Uterus (tissue), 2 donors: ENCODE results near the gene PLA2G4E.

Experiments used
- POLR2A ChIP-seq, 2 donors: fragments of 450-650 bp; IDR thresholded peaks; one replicate each; pipeline ENCODE4 v1.6.1; 2016; ENCODE audit warnings: antibody characterized with exemption in 2 of 2, mild to moderate bottlenecking in 1 of 2, moderate library complexity in 1 of 2
- TF ChIP-seq, protein P1 (sequence below), 4 experiments: fragments of 200-600 bp in 2 of 4; fragments of 450-650 bp in 2 of 4; sonication (generic) in 2 of 4; IDR thresholded peaks; one replicate each; pipeline ENCODE4 v1.5.1; 2016 to 2019; ENCODE audit warnings: antibody characterized with exemption in 4 of 4, mild to moderate bottlenecking in 2 of 4, moderate library complexity in 1 of 4

DNA sequence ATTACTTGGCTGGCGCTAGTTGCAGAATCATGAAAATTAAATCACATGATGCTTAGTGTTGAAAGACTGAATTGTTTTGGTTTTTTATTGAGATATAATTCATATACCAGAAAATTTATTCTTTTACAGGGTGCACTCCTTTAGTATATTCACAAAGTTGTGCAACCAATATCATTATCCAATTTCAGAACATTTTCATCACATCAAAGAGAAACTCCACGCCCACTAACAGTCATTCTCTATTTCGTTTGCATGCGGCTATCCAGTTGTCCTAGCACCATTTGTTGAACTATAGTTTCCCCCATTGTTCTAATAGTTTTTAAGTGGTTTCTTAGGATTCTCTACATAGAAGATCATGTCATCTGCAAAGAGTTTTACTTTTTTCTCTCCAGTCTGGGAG, 52.1 kb downstream of the PLA2G4E start:
- TF ChIP-seq, protein P1, sequence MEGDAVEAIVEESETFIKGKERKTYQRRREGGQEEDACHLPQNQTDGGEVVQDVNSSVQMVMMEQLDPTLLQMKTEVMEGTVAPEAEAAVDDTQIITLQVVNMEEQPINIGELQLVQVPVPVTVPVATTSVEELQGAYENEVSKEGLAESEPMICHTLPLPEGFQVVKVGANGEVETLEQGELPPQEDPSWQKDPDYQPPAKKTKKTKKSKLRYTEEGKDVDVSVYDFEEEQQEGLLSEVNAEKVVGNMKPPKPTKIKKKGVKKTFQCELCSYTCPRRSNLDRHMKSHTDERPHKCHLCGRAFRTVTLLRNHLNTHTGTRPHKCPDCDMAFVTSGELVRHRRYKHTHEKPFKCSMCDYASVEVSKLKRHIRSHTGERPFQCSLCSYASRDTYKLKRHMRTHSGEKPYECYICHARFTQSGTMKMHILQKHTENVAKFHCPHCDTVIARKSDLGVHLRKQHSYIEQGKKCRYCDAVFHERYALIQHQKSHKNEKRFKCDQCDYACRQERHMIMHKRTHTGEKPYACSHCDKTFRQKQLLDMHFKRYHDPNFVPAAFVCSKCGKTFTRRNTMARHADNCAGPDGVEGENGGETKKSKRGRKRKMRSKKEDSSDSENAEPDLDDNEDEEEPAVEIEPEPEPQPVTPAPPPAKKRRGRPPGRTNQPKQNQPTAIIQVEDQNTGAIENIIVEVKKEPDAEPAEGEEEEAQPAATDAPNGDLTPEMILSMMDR (IDR thresholded peaks at IDR 0.05): no peak
- TF ChIP-seq POLR2A (IDR thresholded peaks at IDR 0.05): no peak
